ENCODE measurements around the gene CLCN6.

CLCN6 gene

DNA sequence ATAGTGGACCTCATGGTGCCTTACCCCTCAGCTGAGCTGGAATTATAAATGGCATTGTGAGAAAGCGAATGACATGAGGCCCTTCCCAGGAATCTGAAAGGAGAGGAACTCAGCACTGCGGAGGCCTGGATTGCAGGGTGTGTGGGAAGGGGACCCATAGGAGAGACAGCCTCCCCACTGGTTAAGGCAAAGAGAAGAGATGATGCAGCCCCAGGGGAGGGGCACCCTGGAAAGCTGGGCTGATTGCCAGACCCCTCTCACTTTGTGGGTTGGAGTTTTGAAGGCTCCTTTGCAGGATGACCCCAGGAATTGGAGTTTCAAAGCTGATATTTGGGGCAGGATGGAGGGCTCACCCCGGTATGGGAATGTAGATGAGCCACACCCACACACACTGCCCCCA is 50.7 kb downstream of the CLCN6 start:
- no peak for DNase-seq

DNA sequence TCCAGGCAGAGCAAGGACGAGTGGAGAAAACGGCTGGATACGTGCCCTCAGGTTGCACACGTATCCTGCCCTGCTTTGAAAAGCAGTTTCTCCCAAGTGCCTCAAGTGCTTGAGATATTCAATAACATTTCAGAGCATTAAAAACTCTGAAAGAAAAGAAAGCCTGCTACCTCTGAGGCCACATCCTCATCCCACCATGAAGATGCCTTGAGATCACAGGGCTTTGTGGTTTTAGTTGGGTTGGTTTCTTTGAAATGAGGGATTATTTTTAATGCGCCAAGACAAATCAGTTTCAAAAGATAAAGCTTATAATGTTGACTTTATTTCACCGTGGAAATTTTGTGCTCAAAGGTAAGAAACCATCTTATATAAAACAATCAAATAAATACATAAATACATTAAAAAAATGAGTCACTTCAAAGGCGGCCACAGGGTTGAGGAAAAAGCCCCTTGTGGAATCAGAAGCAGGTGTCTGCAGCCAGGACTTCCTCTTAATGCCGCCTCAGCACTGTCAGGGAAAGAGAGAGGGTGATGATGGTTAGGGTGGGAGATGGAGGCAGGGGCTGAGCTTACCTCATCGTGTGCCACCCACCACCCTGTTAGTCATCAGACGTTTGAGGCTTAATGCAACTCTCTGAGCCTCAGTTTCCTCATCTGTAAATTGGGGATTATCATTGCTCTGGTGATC is 51.3 kb downstream of the CLCN6 start:
- no peak for DNase-seq

DNA sequence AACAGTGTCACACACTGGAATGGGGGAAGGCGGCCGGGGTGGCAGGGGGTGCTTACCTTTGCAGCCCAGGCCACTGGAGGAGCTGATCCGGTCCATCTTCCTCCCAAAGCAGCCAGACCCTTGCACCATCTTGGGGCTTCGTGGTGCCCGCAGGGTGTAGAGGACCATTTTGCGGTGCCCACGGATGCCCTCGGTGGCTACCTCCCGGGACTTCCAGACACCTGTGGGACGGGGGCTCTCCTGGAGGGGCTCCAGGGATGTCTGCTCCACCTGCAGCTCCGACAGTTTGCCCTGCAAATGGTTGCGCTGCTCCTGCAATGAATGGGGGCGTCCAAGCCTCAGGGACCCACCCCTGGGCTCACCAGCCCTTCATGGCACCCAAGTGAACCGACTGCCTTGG is 52.2 kb downstream of the CLCN6 start:
- no peak for DNase-seq

DNA sequence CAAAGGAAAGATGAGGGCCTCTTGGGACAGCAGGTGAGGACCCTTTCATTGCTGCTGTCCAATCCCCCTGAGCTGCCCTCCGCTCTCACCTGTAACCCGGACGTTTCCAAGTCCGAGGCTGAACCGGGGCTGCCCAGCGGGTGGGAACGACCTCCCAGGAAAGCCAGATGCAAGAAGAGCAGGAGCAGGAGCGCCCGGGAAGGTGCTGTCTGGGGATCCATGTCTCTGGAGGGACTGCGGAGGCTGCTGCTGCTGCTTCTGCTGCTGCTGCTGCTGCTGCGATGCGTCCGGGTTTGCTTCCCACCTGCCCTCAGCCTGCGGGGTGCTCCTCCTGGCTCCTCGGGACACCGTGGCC is 52.6 kb downstream of the CLCN6 start, which contains the start of gene NPPB:
TSS of gene NPPB (minus strand) at position 333 of the 355 bp plus-strand sequence. CDS start at position 221, 112 bp downstream.
- DNase-seq, result no peak

DNA sequence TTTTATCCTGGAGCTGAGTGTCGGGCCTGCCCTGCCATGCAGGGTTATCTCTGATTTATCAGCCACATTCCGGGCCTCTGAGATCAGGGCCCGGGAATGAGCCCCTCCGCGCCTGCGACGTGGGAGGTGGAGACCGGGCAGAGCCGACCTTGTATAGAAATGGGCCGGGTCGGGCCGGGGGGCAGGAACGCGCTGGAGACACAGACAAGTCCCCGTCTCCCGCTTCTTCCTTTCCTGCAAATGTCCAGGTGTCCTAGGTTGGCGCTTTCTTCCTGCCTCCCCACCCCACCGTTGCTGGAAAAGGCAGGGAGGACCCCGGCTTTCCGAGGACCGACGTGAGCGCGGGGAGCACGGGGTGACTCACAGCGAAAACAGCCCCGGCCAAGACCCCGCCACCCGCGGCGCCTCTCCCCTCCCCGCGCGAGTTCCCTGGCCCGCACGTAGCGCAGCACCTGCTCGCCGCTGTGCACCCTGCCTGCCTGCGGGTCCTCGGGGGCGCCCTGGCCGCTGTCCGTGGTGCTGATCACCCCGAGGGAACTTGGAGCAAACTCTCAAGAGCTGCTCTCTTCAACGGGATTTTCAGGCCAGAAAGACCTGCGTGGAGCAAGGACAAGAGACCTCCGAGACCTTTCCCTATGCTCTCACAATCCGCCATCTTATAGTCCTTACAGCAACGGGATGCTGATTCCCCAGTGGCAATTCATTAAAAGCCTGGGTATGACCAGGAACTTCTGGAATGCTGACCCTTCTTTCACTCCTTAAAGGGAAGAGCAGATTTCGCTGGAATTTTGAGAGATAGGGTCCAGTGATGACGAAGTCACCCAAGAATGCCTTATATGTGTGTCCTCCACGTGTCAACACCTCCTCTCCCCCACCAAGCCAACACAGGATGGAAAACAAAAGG is 53.2 kb downstream of the CLCN6 start:
- peak; percentile 74 for DNase-seq

DNA sequence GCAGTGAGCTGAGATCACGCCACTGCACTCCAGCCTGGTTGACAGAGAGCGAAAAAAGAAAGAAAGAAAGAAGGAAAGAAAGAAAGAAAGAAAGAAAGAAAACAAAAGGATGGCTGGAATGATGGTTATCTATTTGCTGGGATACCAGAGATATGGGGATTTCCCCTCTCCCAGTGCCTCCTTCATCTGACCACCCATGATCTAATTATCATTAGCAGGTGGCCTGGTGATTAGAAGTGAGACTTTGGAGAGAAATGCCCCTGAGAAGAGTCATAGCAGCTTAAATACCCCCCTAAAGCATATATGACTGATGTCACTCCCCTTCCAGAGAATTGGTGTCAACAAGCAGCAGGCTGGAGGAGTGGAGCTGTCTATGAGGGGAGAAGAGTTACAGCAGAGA is 54.1 kb downstream of the CLCN6 start:
- DNase-seq, result no peak

DNA sequence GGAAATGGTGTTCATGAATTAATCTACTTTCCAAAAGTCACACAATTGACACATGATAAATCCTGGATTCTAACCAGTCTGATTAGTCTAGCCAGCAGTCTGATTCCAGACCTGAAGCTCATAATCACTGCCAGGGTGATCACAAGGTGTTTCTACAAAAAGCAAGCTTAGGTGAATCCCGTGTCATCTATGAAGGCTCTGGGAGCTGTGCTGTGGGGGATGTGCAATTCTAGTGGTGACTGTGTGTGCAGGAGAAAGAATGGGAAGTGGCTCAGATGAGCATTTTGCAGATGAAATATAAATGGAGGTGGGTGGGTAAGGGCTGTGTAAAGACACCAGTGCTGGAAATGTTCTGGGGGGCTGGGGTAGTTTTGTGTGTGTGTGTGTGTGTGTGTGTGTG is 54.6 kb downstream of the CLCN6 start:
- DNase-seq, result no peak

DNA sequence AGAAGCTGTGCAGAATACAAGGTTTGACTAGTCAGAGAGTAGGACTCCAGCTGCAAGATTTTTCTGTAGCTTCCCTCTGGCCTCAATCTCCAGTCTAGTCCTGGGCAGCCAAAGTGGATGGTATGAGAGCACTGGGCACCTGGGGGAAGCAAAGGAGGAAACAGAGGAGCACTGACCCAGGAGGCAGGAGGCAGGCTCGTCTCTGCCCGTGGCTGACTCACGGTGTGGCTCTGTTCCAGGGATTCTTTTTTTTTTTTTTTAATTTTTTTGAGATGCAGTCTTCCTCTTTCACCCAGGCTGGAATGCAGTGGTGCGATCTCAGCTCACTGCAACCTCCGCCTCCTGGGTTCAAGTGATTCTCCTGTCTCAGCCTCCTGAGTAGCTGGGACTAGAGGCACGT is 56.9 kb downstream of the CLCN6 start:
- DNase-seq, result no peak

DNA sequence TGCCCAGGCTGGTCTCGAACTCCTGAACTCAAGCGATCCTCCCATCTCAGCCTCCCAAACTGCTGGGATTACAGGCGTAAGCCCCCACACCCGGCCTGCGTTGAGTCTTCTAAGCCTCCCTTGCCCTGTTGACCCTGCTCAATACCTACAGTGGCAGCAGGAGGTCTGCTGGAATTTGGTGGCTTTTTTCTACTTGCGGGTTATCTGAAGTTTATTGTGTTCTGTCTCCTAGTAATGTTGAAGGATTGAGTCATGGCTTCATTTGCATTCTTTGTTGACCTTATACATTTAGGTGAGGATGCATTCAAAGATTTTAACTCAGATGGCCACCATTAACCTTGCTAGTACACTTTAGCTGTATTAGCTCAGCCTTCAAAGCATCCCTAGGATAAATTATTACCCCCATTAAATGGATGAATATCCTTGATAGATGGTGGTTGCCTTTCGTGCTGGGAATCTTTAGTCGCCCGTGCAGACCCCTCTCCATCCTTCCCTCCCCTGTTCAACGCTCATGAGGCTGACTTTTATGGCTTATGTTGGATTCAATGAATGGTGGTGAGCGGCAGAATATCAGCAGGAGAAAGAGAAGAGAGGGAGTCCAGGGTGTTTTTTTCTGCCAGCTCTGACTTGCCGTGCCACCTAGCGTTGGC is 62.5 kb downstream of the CLCN6 start:
- DNase-seq, result no peak

DNA sequence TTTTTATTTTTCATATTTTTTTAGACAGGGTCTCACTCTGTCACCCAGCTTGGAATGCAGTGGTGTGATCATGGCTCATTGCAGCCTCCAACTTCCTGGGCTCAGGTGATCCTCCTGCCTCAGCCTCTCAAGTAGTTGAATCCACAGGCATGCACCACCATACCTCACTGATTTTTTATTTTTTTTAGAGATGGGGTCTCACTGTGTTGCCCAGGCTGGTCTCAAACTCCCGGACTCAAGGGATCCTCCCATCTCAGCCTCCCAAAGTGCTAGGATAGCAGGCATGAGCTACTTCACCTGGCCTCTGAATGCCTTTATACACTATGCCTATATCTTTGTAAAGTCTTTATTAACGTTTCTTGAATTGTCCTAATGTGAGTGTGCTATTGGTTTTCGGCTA is 63.1 kb downstream of the CLCN6 start:
- DNase-seq, result no peak

DNA sequence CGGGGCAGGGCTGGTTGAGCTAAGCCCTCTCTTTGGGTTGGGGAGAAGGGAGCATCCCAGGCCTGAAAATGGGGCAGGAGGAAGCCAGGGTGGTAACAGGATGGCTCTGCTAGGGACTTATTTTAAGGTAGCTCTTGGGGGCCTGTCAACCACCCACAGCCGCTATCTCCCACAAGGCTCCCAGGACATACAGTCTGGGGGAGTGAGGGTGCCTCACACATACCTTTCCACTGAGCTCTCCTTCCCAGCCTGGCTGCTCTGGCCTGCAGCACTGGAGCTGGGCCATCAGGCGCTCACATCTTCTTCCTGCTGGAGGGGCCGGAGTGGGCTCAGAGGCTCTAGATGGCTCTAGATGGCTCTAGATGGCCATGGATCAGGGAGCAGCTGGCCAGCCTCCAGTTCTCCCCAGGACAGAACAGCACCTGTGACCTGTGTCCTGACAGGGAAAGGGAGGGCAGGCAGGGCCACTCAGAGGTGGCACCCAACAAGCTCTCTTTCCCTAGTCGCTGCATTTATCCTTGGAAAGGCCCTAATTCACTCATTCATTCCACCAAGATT is 63.7 kb downstream of the CLCN6 start:
- no peak for DNase-seq

DNA sequence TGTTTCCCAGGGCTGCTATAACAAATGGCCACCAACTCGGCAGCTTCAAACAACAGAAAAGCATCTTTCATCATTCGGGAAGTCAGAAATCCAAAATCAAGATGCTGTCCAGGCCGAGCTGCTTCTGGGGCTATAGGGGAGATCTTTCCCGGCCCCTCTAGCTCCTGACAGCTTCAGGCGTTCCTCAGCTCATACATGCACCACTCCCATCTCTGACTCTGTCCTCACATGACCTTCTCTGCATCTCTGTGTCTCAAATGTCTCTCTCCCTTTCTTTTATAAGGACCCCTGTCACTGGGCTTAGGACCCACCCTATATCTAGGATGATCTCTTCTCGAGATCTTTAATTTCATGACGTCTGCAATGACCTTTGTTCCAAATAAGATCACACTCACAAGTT is 66.6 kb downstream of the CLCN6 start:
- no peak for DNase-seq

DNA sequence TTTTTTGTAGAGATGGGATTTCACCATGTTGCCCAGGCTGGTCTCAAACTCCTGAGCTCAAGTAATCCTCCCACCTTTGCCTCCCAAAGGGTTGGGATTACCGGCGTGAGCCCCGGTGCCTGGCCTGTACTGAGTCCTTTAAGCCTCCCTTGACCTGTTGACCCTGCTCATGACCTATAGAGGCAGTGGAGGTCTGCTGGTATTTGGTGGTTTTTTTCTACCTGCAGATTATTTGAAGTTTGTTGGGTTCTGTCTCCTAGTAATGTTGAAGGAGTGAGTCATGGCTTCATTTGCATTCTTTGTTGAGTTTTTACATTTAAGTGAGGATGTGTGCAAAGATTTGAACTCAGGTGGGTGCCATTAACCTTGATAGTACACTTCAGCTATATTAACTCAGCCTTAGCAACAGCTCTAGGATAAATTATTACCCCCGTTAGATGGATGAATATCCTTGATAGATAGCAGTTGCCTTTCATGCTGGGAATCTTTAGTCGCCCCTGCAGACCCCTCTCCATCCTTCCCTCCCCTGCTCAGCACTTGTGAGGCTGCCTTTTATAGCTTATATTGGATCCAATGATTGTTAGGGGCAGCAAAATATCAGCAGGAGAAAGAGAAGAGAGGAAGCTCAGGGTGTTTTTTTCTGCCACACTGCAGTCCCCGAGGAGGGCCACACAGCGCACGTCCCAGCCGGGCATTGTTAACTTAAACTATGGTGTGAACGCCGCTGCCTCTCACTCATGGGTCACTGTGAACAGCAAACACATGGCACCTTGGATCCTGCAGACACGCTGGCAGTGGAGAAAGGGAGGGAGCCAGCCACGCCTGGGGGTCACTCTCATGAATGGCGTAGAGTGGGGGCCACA is 67.6 kb downstream of the CLCN6 start:
- DNase-seq, result no peak

DNA sequence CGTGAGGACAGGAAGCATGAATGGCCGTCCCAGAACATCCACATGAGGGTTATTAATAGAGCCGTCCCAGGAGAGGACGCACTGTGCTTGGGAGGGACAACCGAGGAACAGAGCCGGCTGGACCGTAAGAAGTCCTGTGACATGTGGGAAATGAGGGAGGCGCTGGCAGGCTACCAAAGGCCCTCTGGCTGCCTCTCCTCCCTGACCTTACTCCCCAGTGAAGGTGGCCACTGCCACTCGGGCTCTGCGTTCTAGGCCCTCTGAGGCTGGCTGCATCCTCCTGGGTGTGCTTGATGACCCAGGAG is 68.2 kb downstream of the CLCN6 start:
- DNase-seq, result no peak

DNA sequence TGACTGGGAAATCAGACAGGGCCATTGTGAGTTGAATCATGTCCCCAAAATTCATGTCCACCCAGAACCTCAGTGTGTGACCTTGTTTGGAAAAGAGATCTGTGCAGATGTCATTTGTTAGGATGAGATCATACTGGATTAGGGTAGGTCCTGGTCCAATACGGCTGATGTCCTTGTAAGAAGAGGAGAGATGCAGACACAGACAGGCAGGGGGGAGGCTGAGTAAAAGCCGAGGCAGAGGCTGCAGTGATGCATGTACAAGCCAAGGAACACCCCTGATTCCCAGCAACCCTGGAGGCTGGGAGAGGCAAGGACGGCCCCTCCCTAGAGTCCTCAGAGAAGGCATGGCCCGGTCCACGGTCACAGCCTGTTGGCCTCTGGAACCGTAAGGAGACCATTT is 68.6 kb downstream of the CLCN6 start:
- no peak for DNase-seq

DNA sequence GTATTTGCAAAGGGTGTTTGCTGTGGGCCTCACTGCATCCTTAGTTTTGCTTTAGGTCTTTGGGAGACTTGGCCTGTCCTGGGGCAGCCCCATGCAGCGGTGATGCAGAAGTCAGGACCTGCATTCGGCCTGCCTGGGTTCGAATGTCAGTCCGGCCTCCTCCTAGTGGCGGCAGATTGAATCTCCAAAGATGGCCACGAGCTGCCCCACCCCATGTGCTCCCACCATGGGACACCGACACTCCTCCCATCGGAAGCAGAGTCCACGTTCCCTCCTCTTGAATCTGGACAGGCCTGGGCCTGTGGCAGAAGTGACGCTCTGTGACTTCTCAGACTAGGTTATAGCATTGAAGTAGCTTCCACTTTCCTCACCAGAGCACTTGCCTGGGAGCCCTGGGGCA is 69.1 kb downstream of the CLCN6 start:
- DNase-seq, result no peak

DNA sequence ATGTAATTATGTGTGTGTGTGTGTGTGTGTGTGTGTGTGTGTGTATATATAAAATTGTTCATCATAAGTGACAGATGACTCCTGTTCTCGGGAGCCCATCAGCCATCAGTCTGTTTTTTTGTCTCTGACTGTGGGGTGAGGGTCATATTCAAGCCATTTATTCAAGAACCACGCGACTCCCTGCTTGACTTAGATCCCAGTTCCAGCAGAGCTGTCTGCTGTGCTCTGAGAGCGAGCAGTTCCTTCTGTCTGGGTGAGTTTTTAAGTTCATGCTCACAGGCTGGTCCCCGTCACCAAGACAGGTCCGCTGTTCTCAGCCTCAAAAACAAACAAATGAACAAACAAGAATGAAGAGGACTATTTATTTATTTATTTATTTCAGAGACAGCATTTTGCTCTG is 71.1 kb downstream of the CLCN6 start:
- DNase-seq, result no peak

DNA sequence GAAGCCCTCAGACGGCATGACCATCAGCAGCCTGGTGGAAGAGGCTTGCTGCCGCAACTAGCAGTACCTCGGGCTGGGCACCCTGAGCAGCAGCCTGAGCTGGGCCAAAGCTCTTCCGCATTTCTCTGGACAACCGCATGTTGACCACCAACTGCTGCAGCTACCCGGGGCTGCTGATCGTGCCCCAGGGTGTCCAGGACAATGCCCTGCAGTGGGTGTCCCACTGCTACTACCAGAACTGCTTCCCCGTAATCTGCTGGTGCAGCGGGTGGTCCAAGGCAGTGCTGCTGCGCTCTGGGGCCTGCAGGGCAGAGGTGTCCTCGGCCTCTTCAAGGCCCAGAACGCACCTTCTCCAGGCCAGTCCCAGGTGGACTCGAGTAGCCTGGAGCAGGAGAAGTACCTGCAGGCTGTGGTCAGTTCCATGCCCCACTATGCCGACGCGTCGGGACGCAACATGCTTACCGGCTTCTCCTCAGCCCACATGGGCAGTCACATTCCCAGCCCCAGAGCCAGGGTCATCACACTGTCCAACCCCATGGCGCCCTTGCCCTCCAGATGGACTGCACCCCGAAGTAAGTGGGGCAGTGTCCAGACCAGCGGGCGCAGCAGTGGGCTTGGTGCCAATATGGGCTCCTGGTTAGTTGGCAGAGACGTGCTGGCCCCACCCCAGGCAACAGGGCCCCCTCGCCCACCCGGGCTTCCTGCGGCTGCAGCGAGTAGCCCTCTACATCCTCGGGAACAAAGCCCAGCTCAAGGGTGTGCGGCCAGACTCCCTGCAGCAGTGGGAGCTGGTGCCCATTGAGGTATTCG is 72.3 kb downstream of the CLCN6 start:
- no peak for DNase-seq

DNA sequence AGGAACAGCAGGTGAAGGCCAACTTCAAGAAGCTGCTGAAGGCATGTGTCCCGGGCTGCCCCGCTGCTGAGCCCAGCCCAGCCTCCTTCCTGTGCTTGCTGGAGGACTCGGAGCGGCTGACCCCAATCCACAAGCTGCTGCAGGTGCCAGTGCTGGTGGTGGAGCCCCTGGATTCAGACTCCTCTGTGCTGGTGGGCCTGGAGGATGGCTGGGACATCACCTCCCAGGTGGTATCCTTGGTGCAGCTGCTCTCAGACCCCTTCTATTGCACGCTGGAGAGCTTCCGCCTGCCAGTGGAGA is 72.8 kb downstream of the CLCN6 start:
- no peak for DNase-seq

DNA sequence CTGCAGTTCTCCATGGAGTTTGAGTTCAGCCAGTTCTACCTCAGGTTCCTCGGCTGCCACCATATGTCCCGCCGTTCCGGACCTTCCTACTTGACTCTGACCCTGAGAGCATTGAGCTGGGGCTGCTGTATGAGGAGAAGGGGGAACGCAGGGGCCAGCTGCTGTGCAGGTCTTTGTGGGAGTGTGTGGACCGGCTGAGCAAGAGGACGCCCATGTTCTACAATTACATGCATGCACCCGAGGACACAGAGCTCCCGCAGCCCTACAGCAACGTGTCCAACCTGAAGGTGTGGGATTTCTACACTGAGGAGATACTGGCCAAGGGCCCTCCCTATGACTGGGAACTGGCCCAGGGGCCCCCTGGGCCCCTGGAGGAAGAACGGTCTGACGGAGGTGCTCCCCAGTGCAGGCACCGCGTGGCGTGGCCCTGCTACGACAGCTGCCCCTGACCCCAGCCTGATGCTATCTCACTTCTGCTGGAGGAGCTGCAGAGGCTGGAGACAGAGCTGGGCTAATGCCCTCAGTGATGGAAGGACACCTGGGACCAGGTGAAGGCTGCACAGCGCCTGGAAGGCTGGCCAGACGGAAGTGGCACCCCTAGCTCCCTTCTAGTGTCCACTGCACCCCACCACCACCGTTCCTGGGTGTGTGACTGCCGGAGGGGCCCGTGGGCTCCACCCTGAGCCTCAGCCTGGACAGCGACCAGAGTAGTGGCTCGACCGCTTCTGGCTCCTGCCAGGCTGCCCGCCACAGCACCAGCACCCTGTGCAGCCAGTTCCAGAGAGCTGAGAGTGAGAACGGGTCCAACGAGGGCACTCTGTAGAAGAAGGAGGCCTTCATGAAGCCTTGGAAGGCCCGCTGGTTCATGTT is 73.6 kb downstream of the CLCN6 start:
- DNase-seq, result no peak

DNA sequence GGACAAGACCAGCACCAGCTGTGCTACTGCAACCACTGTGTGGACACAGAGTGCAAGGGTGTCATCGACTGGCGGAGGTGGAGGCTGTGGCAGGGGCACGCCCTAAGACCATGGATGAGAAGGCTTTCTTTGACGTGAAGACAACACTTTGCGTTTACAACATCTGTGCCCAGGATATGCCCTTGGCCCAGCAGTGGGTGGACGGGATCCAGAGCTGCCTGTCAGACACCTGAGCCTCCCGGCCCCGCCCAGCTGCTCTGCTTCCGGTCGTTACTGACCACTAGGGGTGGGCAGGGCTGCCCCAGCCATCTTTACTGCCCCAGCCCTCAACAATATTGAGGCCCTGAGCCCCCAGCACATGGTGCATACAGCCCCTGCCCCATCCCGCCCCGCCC is 74.2 kb downstream of the CLCN6 start:
- no peak for DNase-seq

All from stimulated activated CD4-positive, alpha-beta T cell treated with anti-CD3 and anti-CD28 coated beads, Interleukin-4, amount 100 ng/mL, for 1 hour (primary cell).